H1 (cell line): ENCODE results near the gene GSTM2. TPM values are rescaled to one million over a fixed set of nuclear protein-coding genes. Genes with fewer than 3 reads are reported as not detected.
"Not testable (repeated sequence)": the region's sequence is repeated elsewhere in the genome, so short reads cannot be mapped to it uniquely, and the experiment has no call there.

ENCODE experiments used
- CTCF ChIA-PET: fragments of 300-600 bp; sonication (Branson Sonifier 250); formaldehyde crosslinking; loops from one replicate; lab custom pipeline; 2021; ENCODE audit not compliant: partially characterized antibody; lab: Charles Lee
- POLR2A ChIA-PET: fragments of 300-600 bp; sonication (Branson Sonifier 250); formaldehyde crosslinking; loops from one replicate; lab custom pipeline; 2021; ENCODE audit warnings: inconsistent platforms; ENCODE audit not compliant: partially characterized antibody; lab: Charles Lee
- DNase-seq, 2 experiments: peaks; one replicate each; pipeline versions ENCODE4 v3.0.0 to v3.0.0-alpha.2; 2010 to 2022; ENCODE audit warnings: low spot score in 2 of 2, low read depth in 1 of 2, mixed read lengths in 1 of 2
- FAIRE-seq: peaks from 2 replicates; lab custom pipeline; 2011; peaks lifted over from hg19 to GRCh38; lab: Jason Lieb, UNC
- H2AFZ ChIP-seq: 2 replicates; pipeline ENCODE4 v1.8.1; 2012; ENCODE audit warnings: low read length, inconsistent platforms
- H2AK5ac ChIP-seq: 2 replicates; pipeline ENCODE4 v1.6.1; 2013; ENCODE audit warnings: low read depth, low read length
- H2BK120ac ChIP-seq: replicated peaks from 2 replicates; pipeline ENCODE3; 2013; ENCODE audit warnings: low read depth, low read length, inconsistent platforms
- H2BK12ac ChIP-seq: 2 replicates; pipeline ENCODE4 v1.6.1; 2013; ENCODE audit warnings: low read depth, low read length
- H2BK15ac ChIP-seq: 2 replicates; pipeline ENCODE4 v1.6.1; 2013; ENCODE audit warnings: low read length
- H2BK20ac ChIP-seq: 2 replicates; pipeline ENCODE4 v1.6.1; 2013; ENCODE audit warnings: low read length
- H2BK5ac ChIP-seq: 2 replicates; pipeline ENCODE4 v1.6.1; 2013; ENCODE audit warnings: low read depth, low read length
- H3K14ac ChIP-seq: 2 replicates; pipeline ENCODE4 v1.6.1; 2013; ENCODE audit warnings: inconsistent platforms; ENCODE audit not compliant: insufficient read length
- H3K18ac ChIP-seq: 2 replicates; pipeline ENCODE4 v1.6.1; 2013; ENCODE audit warnings: low read length; ENCODE audit errors: extremely low read depth
- H3K23ac ChIP-seq: 2 replicates; pipeline ENCODE4 v1.6.1; 2013; ENCODE audit warnings: inconsistent platforms; ENCODE audit not compliant: insufficient read length
- H3K23me2 ChIP-seq: 2 replicates; pipeline ENCODE4 v1.6.1; 2013; ENCODE audit warnings: low read depth, low read length
- H3K27ac ChIP-seq: 2 replicates; pipeline ENCODE4 v1.6.1; 2011; ENCODE audit warnings: low read depth, low read length, inconsistent platforms
- H3K27me3 ChIP-seq, 4 experiments: replicated peaks in 1 of 4; 1 replicate in 1 of 4; 2 replicates in 3 of 4; pipeline versions ENCODE4 v1.6.1 to v1.8.1; 2011 to 2013; ENCODE audit warnings: low read length in 3 of 4, mild to moderate bottlenecking in 3 of 4, inconsistent platforms in 2 of 4, mixed read lengths in 2 of 4, moderate library complexity in 1 of 4; ENCODE audit not compliant: control insufficient read depth in 3 of 4, insufficient read depth in 3 of 4; ENCODE audit errors: extremely low read depth in 1 of 4
- H3K36me3 ChIP-seq, 4 experiments: 2 replicates each; pipeline versions ENCODE4 v1.6.1 to v1.8.1; 2011 to 2013; ENCODE audit warnings: mild to moderate bottlenecking in 4 of 4, low read length in 3 of 4, moderate library complexity in 2 of 4, control low read depth in 1 of 4, inconsistent platforms in 1 of 4; ENCODE audit not compliant: insufficient read depth in 4 of 4, control insufficient read depth in 2 of 4
- H3K4ac ChIP-seq: replicated peaks from 2 replicates; pipeline ENCODE3; 2013; ENCODE audit warnings: low read length, low read depth, mixed read lengths, inconsistent platforms; ENCODE audit not compliant: insufficient read length
- H3K4me1 ChIP-seq, 4 experiments: replicated peaks in 1 of 4; 1 replicate in 1 of 4; 2 replicates in 3 of 4; pipeline versions ENCODE4 v1.6.1 to v1.8.1; 2011 to 2013; ENCODE audit warnings: low read length in 3 of 4, inconsistent platforms in 2 of 4, mixed read lengths in 1 of 4; ENCODE audit not compliant: insufficient read depth in 4 of 4, control insufficient read depth in 3 of 4
- H3K4me2 ChIP-seq, 2 experiments: 2 replicates each; pipeline versions ENCODE4 v1.6.1 to v1.8.1; 2011 to 2013; ENCODE audit warnings: low read depth in 2 of 2, low read length in 2 of 2, control low read depth in 1 of 2, inconsistent platforms in 1 of 2, mild to moderate bottlenecking in 1 of 2; ENCODE audit not compliant: insufficient read depth in 1 of 2
- H3K4me3 ChIP-seq, 4 experiments: fragments of 200-600, 300-600 bp in 1 of 4; sonication (generic), shearing (Covaris generic), sonication (Bioruptor Twin) in 1 of 4; 2 replicates each; pipeline versions ENCODE4 v1.5.1 to v1.8.1; 2011 to 2016; ENCODE audit warnings: low read length in 4 of 4, low read depth in 3 of 4, control low read depth in 2 of 4, inconsistent platforms in 2 of 4, mild to moderate bottlenecking in 2 of 4, mixed read lengths in 1 of 4, moderate library complexity in 1 of 4; ENCODE audit not compliant: insufficient read depth in 2 of 4; ENCODE audit errors: extremely low read depth in 1 of 4
- H3K56ac ChIP-seq: replicated peaks from 2 replicates; pipeline ENCODE3; 2013; ENCODE audit warnings: low read depth, mild to moderate bottlenecking, mixed read lengths, low read length, inconsistent platforms; ENCODE audit not compliant: insufficient read length
- H3K79me1 ChIP-seq: 2 replicates; pipeline ENCODE4 v1.6.1; 2013; ENCODE audit warnings: low read depth, low read length, control low read depth
- H3K79me2 ChIP-seq, 2 experiments: 2 replicates each; pipeline versions ENCODE4 v1.6.1 to v1.8.1; 2012 to 2013; ENCODE audit warnings: low read length in 2 of 2, mild to moderate bottlenecking in 2 of 2, inconsistent platforms in 1 of 2; ENCODE audit not compliant: insufficient read depth in 2 of 2, control insufficient read depth in 1 of 2
- H3K9ac ChIP-seq, 4 experiments: replicated peaks in 1 of 4; 1 replicate in 1 of 4; 2 replicates in 3 of 4; pipeline versions ENCODE4 v1.6.1 to v1.8.1; 2011 to 2013; ENCODE audit warnings: low read depth in 3 of 4, low read length in 3 of 4, control low read depth in 2 of 4, mild to moderate bottlenecking in 2 of 4, moderate library complexity in 2 of 4, inconsistent platforms in 1 of 4; ENCODE audit errors: extremely low read depth in 1 of 4
- H3K9me3 ChIP-seq, 2 experiments: 2 replicates each; pipeline versions ENCODE4 v1.6.1 to v1.8.1; 2012 to 2013; ENCODE audit warnings: mild to moderate bottlenecking in 2 of 2, moderate library complexity in 2 of 2, control low read depth in 1 of 2, inconsistent platforms in 1 of 2, low read depth in 1 of 2, low read length in 1 of 2, mixed read lengths in 1 of 2; ENCODE audit not compliant: insufficient read depth in 2 of 2
- H4K20me1 ChIP-seq, 2 experiments: replicated peaks in 1 of 2; 2 replicates each; pipeline versions ENCODE3 to v1.8.1; 2011 to 2013; ENCODE audit warnings: inconsistent platforms in 2 of 2, low read length in 2 of 2, mild to moderate bottlenecking in 1 of 2; ENCODE audit not compliant: insufficient read depth in 2 of 2, control insufficient read depth in 1 of 2
- H4K5ac ChIP-seq: 2 replicates; pipeline ENCODE4 v1.6.1; 2013; ENCODE audit warnings: low read length, low read depth, mixed read lengths, inconsistent platforms; ENCODE audit not compliant: insufficient read length
- H4K8ac ChIP-seq: 2 replicates; pipeline ENCODE4 v1.8.0; 2013; ENCODE audit warnings: mild to moderate bottlenecking, moderate library complexity, low read length, inconsistent platforms; ENCODE audit not compliant: insufficient read depth; ENCODE audit errors: extremely low read depth
- H4K91ac ChIP-seq: replicated peaks from 2 replicates; pipeline ENCODE3; 2013; ENCODE audit warnings: low read length, mixed read lengths, inconsistent platforms; ENCODE audit not compliant: insufficient read length
- ATF3 ChIP-seq: IDR thresholded peaks from 2 replicates; pipeline ENCODE4 v1.6.1; 2011; ENCODE audit warnings: low read depth, mild to moderate bottlenecking, low read length; ENCODE audit not compliant: insufficient read depth
- EP300 ChIP-seq, 2 experiments: IDR thresholded peaks; 1 replicate in 1 of 2; 2 replicates in 1 of 2; pipeline ENCODE4 v1.6.1; 2011 to 2012; ENCODE audit warnings: low read depth in 2 of 2, low read length in 2 of 2, mild to moderate bottlenecking in 2 of 2, borderline replicate concordance in 1 of 2, inconsistent platforms in 1 of 2, moderate library complexity in 1 of 2
- HDAC6 ChIP-seq: IDR thresholded peaks from one replicate; pipeline ENCODE4 v1.7.1; 2012; ENCODE audit warnings: low read depth, mild to moderate bottlenecking, inconsistent platforms, low read length, moderate library complexity
- WGBS, 2 experiments: shearing (Covaris generic) in 1 of 2; methylation state at CpG; one replicate each; pipeline versions ENCODE4 v1.1.6 to v1.1.7; 2013 to 2015; ENCODE audit warnings: low lambda C conversion rate in 2 of 2, mixed read lengths in 2 of 2, inconsistent platforms in 1 of 2, low coverage in 1 of 2, missing lambda C conversion rate in 1 of 2; ENCODE audit not compliant: insufficient replicate concordance in 2 of 2, insufficient coverage in 1 of 2, insufficient read length in 1 of 2; ENCODE audit errors: extremely low coverage in 1 of 2, missing lambda C conversion rate in 1 of 2; 5-methylcytosine and 5-hydroxymethylcytosine counted together
- polyA plus RNA-seq, 7 experiments: library from polyadenylated mRNA; depleted of rRNA in 3 of 7; stranded (reverse) in 5 of 7; unstranded in 2 of 7; fragments of >200 nt in 5 of 7; fragments of 200-250 nt in 2 of 7; gene quantifications; 1 replicate in 5 of 7; 2 replicates in 1 of 7; 4 replicates in 1 of 7; pipeline versions ENCODE4 v1.2.1 to v1.2.3, GENCODE V29; 2011 to 2013; ENCODE audit warnings: missing spikeins in 2 of 7, mixed read lengths in 2 of 7
- total RNA-seq: library from RNA; stranded (reverse); fragmentation: NEBNext Ultra II Directional; extraction: Animal tissue kit (Norgen Biotek cat#: 25700); gene quantifications from 2 replicates; pipeline ENCODE4 v1.2.1, GENCODE V29; 2021

GSTM2 gene
- total and polyA plus RNA-seq, 2 of the 8 experiments (the other 6 are each of a cell fraction or from before 2014, with no cell fraction given) = 9.6 to 23.1 TPM

- TF ChIP-seq ATF3 (no peak), HDAC6 (no peak), EP300 (IDR thresholded peaks at IDR 0.05; ENCODE audit: borderline replicate concordance in 1 of 2, low read depth in 2 of 2, low read length in 2 of 2) (no peak)
Measured at GRCh38 chr1:109669246-109669948, 1.5 kb downstream of the GSTM2 start (continued).

GRCh38 chr1:109669949-109670302 is 2.1 kb downstream of the GSTM2 start:
- H3K56ac ChIP-seq, H2BK12ac ChIP-seq, H3K4me2 ChIP-seq, DNase-seq, H3K14ac ChIP-seq, H2BK120ac ChIP-seq, H3K23ac ChIP-seq, H3K79me1 ChIP-seq, FAIRE-seq, H4K8ac ChIP-seq, H3K4ac ChIP-seq, H2BK15ac ChIP-seq, H3K36me3 ChIP-seq, H3K4me3 ChIP-seq, H4K20me1 ChIP-seq, H4K91ac ChIP-seq, H2BK5ac ChIP-seq, H3K27me3 ChIP-seq, H3K27ac ChIP-seq, H2BK20ac ChIP-seq, H3K4me1 ChIP-seq, H3K23me2 ChIP-seq, H3K18ac ChIP-seq, H2AK5ac ChIP-seq, H4K5ac ChIP-seq, H3K9me3 ChIP-seq, H3K9ac ChIP-seq, H2AFZ ChIP-seq, H3K79me2 ChIP-seq: not testable (repeated sequence)
- CTCF ChIA-PET = interaction anchor here (1.0 to 2.7 kb wide), 7 partner anchors 14 to 107 kb away, joined by 3 to 13 read pairs (median 3); partner anchors contain the start of gene GSTM4
- WGBS, 2 experiments = 75% methylated on average over 3 of the region's 5 CpGs; no CpG with 5 or more reads in 1 of the 2 experiments
- POLR2A ChIA-PET = interaction anchor here (0.7 to 0.9 kb wide), 2 partner anchors 11 to 18 kb away, joined by 3 read pairs; partner anchors contain the start of gene GSTM1
